H9 (cell line): ENCODE data around the gene HOXC13. TPM values are rescaled to one million over a fixed set of nuclear protein-coding genes. Genes with fewer than 3 reads are reported as not detected.

ENCODE experiments used
- DNase-seq: peaks from one replicate; pipeline ENCODE4 v3.0.0-alpha.2; 2017
- H2AFZ ChIP-seq: one replicate; pipeline ENCODE4 v1.6.1; 2013; ENCODE audit warnings: mild to moderate bottlenecking, low read length, control low read depth, moderate library complexity
- H2AK5ac ChIP-seq: 2 replicates; pipeline ENCODE4 v1.6.1; 2013; ENCODE audit warnings: low read length, control low read depth, mixed read lengths; ENCODE audit not compliant: insufficient read length
- H2BK120ac ChIP-seq: one replicate; pipeline ENCODE4 v1.6.1; 2013; ENCODE audit warnings: low read depth, mild to moderate bottlenecking, low read length, control low read depth, inconsistent platforms; ENCODE audit not compliant: poor library complexity, severe bottlenecking
- H2BK12ac ChIP-seq: 2 replicates; pipeline ENCODE4 v1.6.1; 2013; ENCODE audit warnings: low read length, control low read depth, mixed read lengths, low read depth; ENCODE audit not compliant: insufficient read length
- H2BK15ac ChIP-seq: 2 replicates; pipeline ENCODE4 v1.6.1; 2013; ENCODE audit warnings: low read depth, low read length, control low read depth
- H2BK20ac ChIP-seq: one replicate; pipeline ENCODE4 v1.6.1; 2013; ENCODE audit warnings: low read depth, mild to moderate bottlenecking, low read length, control low read depth, inconsistent platforms; ENCODE audit not compliant: poor library complexity, severe bottlenecking
- H2BK5ac ChIP-seq: 2 replicates; pipeline ENCODE4 v1.6.1; 2013; ENCODE audit warnings: low read length, control low read depth, mixed read lengths; ENCODE audit not compliant: insufficient read length
- H3K14ac ChIP-seq: 2 replicates; pipeline ENCODE4 v1.6.1; 2013; ENCODE audit warnings: low read length, control low read depth; ENCODE audit not compliant: insufficient read depth
- H3K18ac ChIP-seq: 2 replicates; pipeline ENCODE4 v1.6.1; 2013; ENCODE audit warnings: low read depth, mild to moderate bottlenecking, mixed read lengths, low read length, control low read depth; ENCODE audit not compliant: insufficient read length
- H3K23ac ChIP-seq: 2 replicates; pipeline ENCODE4 v1.6.1; 2013; ENCODE audit warnings: low read length, control low read depth, mixed read lengths, low read depth; ENCODE audit not compliant: insufficient read length
- H3K23me2 ChIP-seq: 2 replicates; pipeline ENCODE4 v1.6.1; 2013; ENCODE audit warnings: low read depth, mild to moderate bottlenecking, mixed read lengths, low read length, control low read depth; ENCODE audit not compliant: insufficient read length, poor library complexity, severe bottlenecking
- H3K27ac ChIP-seq: 2 replicates; pipeline ENCODE4 v1.5.1; 2013; ENCODE audit warnings: low read length, control low read depth, mixed read lengths, low read depth; ENCODE audit not compliant: insufficient read length
- H3K27me3 ChIP-seq: 2 replicates; pipeline ENCODE4 v1.6.1; 2013; ENCODE audit warnings: low read length, control low read depth, inconsistent platforms; ENCODE audit not compliant: insufficient read depth
- H3K4ac ChIP-seq: 2 replicates; pipeline ENCODE4 v1.6.1; 2013; ENCODE audit warnings: low read depth, mild to moderate bottlenecking, control low read depth, inconsistent platforms, low read length, moderate library complexity
- H3K4me1 ChIP-seq: 2 replicates; pipeline ENCODE4 v1.6.1; 2013; ENCODE audit warnings: low read length, control low read depth, inconsistent platforms; ENCODE audit not compliant: insufficient read depth
- H3K4me2 ChIP-seq: 2 replicates; pipeline ENCODE4 v1.6.1; 2013; ENCODE audit warnings: low read length, control low read depth, mixed read lengths; ENCODE audit not compliant: insufficient read length, insufficient read depth
- H3K56ac ChIP-seq: 2 replicates; pipeline ENCODE4 v1.6.1; 2013; ENCODE audit warnings: low read depth, mild to moderate bottlenecking, mixed read lengths, low read length, control low read depth; ENCODE audit not compliant: insufficient read length
- H3K79me1 ChIP-seq: 2 replicates; pipeline ENCODE4 v1.6.1; 2013; ENCODE audit warnings: low read depth, mild to moderate bottlenecking, moderate library complexity, low read length, control low read depth, inconsistent platforms; ENCODE audit not compliant: insufficient read depth, poor library complexity, severe bottlenecking
- H3K79me2 ChIP-seq: 2 replicates; pipeline ENCODE4 v1.6.1; 2013; ENCODE audit warnings: low read length, control low read depth, inconsistent platforms; ENCODE audit not compliant: insufficient read depth
- H3K9ac ChIP-seq: 2 replicates; pipeline ENCODE4 v1.6.1; 2013; ENCODE audit warnings: low read length, control low read depth, mixed read lengths; ENCODE audit not compliant: insufficient read length; ENCODE audit errors: extremely low read depth
- H3K9me3 ChIP-seq: one replicate; pipeline ENCODE4 v1.6.1; 2013; ENCODE audit warnings: low read depth, low read length, inconsistent platforms; ENCODE audit not compliant: control insufficient read depth
- H3T11ph ChIP-seq: one replicate; pipeline ENCODE4 v1.6.1; 2013; ENCODE audit warnings: mild to moderate bottlenecking, low read length, control low read depth, inconsistent platforms
- H4K20me1 ChIP-seq: one replicate; pipeline ENCODE4 v1.6.1; 2013; ENCODE audit not compliant: control insufficient read depth, insufficient read length, insufficient read depth
- H4K5ac ChIP-seq: 2 replicates; pipeline ENCODE4 v1.6.1; 2013; ENCODE audit warnings: low read depth, mild to moderate bottlenecking, mixed read lengths, low read length, control low read depth; ENCODE audit not compliant: insufficient read length
- H4K8ac ChIP-seq: replicated peaks from 2 replicates; pipeline ENCODE4 v1.6.1; 2013; ENCODE audit warnings: low read length, control low read depth, mixed read lengths, low read depth; ENCODE audit not compliant: insufficient read length
- H4K91ac ChIP-seq: 2 replicates; pipeline ENCODE4 v1.6.1; 2013; ENCODE audit warnings: low read depth, mild to moderate bottlenecking, moderate library complexity, mixed read lengths, low read length, control low read depth; ENCODE audit not compliant: insufficient read length
- H3K27ac Mint-ChIP-seq, 3 experiments: 2 replicates in 2 of 3; 3 replicates in 1 of 3; pipeline ENCODE4 v1.8.0; 2020 to 2021; ENCODE audit warnings: mixed read lengths in 3 of 3, mild to moderate bottlenecking in 1 of 3, moderate library complexity in 1 of 3
- H3K27me3 Mint-ChIP-seq: 2 replicates; pipeline ENCODE4 v1.8.0; 2021; ENCODE audit warnings: low read depth, mild to moderate bottlenecking, moderate library complexity, mixed read lengths
- H3K36me3 Mint-ChIP-seq, 3 experiments: 2 replicates in 2 of 3; 3 replicates in 1 of 3; pipeline ENCODE4 v1.8.0; 2020 to 2021; ENCODE audit warnings: low read depth in 3 of 3, mixed read lengths in 3 of 3; ENCODE audit not compliant: insufficient read depth in 1 of 3
- H3K4me1 Mint-ChIP-seq, 2 experiments: 2 replicates each; pipeline ENCODE4 v1.8.0; 2020; ENCODE audit warnings: mixed read lengths in 2 of 2
- H3K4me3 Mint-ChIP-seq, 2 experiments: 2 replicates in 1 of 2; 3 replicates in 1 of 2; pipeline ENCODE4 v1.8.0; 2020 to 2021; ENCODE audit warnings: mild to moderate bottlenecking in 2 of 2, mixed read lengths in 2 of 2, moderate library complexity in 1 of 2
- H3K9me3 Mint-ChIP-seq, 2 experiments: 2 replicates in 1 of 2; 3 replicates in 1 of 2; pipeline ENCODE4 v1.8.0; 2020; ENCODE audit warnings: mild to moderate bottlenecking in 2 of 2, mixed read lengths in 2 of 2, moderate library complexity in 1 of 2
- WGBS: extraction: QIAGEN DNeasy Blood & Tissue Kit; methylation state at CpG from one replicate; pipeline ENCODE4 v1.1.7; 2013; ENCODE audit warnings: missing lambda C conversion rate, low lambda C conversion rate, mixed read lengths; ENCODE audit not compliant: insufficient read length; ENCODE audit errors: extremely low coverage; 5-methylcytosine and 5-hydroxymethylcytosine counted together
- total RNA-seq: library from RNA; stranded (reverse); gene quantifications from 2 replicates; pipeline ENCODE4 v1.2.1, GENCODE V29; 2021
- TF ChIP-seq, protein P1 (sequence below): fragments of 200-600 bp; sonication (generic); conservative IDR thresholded peaks from 3 replicates; pipeline ENCODE4 v1.8.0; 2021; ENCODE audit warnings: antibody characterized with exemption, mild to moderate bottlenecking

The HOXC13 gene
- total RNA-seq, 1 experiment from 2014 or later, result not detected

DNA sequence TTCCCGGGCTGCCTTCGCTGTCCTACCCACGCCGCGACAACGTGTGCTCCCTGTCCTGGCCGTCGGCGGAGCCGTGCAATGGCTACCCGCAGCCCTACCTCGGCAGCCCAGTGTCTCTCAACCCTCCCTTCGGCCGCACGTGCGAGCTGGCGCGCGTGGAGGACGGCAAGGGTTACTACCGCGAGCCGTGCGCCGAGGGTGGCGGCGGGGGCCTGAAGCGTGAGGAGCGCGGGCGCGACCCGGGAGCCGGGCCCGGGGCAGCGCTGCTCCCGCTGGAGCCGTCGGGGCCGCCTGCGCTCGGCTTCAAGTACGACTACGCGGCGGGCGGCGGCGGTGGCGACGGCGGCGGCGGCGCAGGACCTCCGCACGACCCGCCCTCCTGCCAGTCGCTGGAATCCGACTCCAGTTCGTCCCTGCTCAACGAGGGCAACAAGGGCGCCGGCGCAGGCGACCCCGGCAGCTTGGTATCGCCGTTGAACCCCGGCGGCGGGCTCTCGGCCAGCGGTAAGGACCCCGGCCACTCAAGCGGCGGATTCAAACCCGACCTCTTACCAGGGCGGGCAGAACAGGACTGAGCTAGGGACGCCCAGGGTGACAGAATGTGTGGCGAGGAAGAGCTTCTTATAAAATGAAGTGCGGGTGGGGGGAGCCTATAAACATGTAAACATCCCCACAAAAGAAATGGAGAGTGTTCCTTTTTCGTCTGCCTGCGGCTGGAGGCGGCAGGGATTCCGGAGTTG, 16.6 kb downstream of the HOXC13 start:
- Mint-ChIP-seq H3K4me3 (no peak overlapping the region), H3K9me3 (peaks cover 0 to 3% of the 10 kb centered on the region in 2 experiments; a peak in 2 of 5 replicates), H3K27me3 (peaks cover 99% of the 10 kb centered on the region), H3K27ac (no peak overlapping the region), H3K36me3 (no peaks in the 10 kb centered on the region; a peak in 2 of 7 replicates), H3K4me1 (peaks cover 6 to 17% of the 10 kb centered on the region in 2 experiments; a peak in 3 of 4 replicates)
- H4K8ac ChIP-seq, result no peak overlapping the region
- H3K4me2 ChIP-seq, result no peak overlapping the region
- no peaks in the 10 kb centered on the region for H3K9me3 ChIP-seq
- no peak overlapping the region for H2AFZ ChIP-seq
- no peak overlapping the region for H4K91ac ChIP-seq
- no CpG with 5 or more reads among the region's 86 CpGs for WGBS
- no peak overlapping the region for H3K27ac ChIP-seq
- H3K79me2 ChIP-seq, result no peaks in the 10 kb centered on the region
- H3K56ac ChIP-seq, result no peak overlapping the region
- no peak for DNase-seq
- TF ChIP-seq, protein P1, sequence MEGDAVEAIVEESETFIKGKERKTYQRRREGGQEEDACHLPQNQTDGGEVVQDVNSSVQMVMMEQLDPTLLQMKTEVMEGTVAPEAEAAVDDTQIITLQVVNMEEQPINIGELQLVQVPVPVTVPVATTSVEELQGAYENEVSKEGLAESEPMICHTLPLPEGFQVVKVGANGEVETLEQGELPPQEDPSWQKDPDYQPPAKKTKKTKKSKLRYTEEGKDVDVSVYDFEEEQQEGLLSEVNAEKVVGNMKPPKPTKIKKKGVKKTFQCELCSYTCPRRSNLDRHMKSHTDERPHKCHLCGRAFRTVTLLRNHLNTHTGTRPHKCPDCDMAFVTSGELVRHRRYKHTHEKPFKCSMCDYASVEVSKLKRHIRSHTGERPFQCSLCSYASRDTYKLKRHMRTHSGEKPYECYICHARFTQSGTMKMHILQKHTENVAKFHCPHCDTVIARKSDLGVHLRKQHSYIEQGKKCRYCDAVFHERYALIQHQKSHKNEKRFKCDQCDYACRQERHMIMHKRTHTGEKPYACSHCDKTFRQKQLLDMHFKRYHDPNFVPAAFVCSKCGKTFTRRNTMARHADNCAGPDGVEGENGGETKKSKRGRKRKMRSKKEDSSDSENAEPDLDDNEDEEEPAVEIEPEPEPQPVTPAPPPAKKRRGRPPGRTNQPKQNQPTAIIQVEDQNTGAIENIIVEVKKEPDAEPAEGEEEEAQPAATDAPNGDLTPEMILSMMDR, result no peak
- H3K9ac ChIP-seq, result no peak overlapping the region
- no peak overlapping the region for H3K18ac ChIP-seq
- H3K4ac ChIP-seq, result no peak overlapping the region
- peaks cover 99% of the 10 kb centered on the region for H3K27me3 ChIP-seq
- H3K4me1 ChIP-seq, result no peaks in the 10 kb centered on the region
- no peaks in the 10 kb centered on the region for H3K23me2 ChIP-seq
- H4K20me1 ChIP-seq, result no peaks in the 10 kb centered on the region
- no peak overlapping the region for H2BK20ac ChIP-seq
- H2BK5ac ChIP-seq, result no peak overlapping the region
- no peak overlapping the region for H2BK12ac ChIP-seq
- no peak overlapping the region for H2AK5ac ChIP-seq
- H2BK120ac ChIP-seq, result no peak overlapping the region
- no peaks in the 10 kb centered on the region for H3K79me1 ChIP-seq
- no peak overlapping the region for H4K5ac ChIP-seq
- no peak overlapping the region for H2BK15ac ChIP-seq
- no peak overlapping the region for H3K23ac ChIP-seq
- H3K14ac ChIP-seq, result no peak overlapping the region; the same call in 1 of the 2 replicates
- H3T11ph ChIP-seq, result no peak overlapping the region
